ENCODE data around the gene TENM4.

Gene TENM4

GRCh38 chr11:78850078-78850477 lies 590.8 kb downstream of the TENM4 start:
- Histone ChIP-seq H3K4ac (ENCODE audit: low read length) (no peak overlapping the region), H3K18ac (ENCODE audit: low read length) (no peak overlapping the region), H3K36me3 (replicated peaks in 1 of 2; ENCODE audit: control insufficient read depth in 2 of 2, insufficient read depth in 2 of 2, low read length in 2 of 2) (no peaks in the 10 kb centered on the region), H3K4me3 (ENCODE audit: low read length in 2 of 2) (no peak overlapping the region), H3K4me2 (ENCODE audit: insufficient read depth, low read length, poor library complexity, severe bottlenecking) (no peak overlapping the region), H3K9ac (ENCODE audit: low read depth, low read length, poor library complexity) (no peak overlapping the region), H4K91ac (ENCODE audit: low read depth, low read length, poor library complexity) (no peak overlapping the region), H2AK5ac (ENCODE audit: low read depth, low read length) (no peak overlapping the region), H3K23ac (ENCODE audit: low read depth, low read length, poor library complexity) (no peak overlapping the region), H2BK120ac (ENCODE audit: low read depth, low read length) (no peak overlapping the region), H3K4me1 (ENCODE audit: control insufficient read depth in 2 of 2, insufficient read depth in 1 of 2, low read depth in 1 of 2, low read length in 2 of 2) (no peaks in the 10 kb centered on the region), H3K27ac (replicated peaks; ENCODE audit: low read length) (no peak overlapping the region), H2AFZ (ENCODE audit: low read length) (no peak overlapping the region), H3K27me3 (ENCODE audit: control insufficient read depth in 3 of 3, insufficient read depth in 3 of 3, low read depth in 1 of 3, low read length in 3 of 3) (no peaks in the 10 kb centered on the region), H2BK12ac (ENCODE audit: low read length) (no peak overlapping the region), H2BK15ac (ENCODE audit: low read length) (no peak overlapping the region), H4K8ac (ENCODE audit: low read depth, low read length) (no peak overlapping the region), H3K79me1 (ENCODE audit: low read depth, low read length) (no peaks in the 10 kb centered on the region), H3K9me3 (replicated peaks in 1 of 2; ENCODE audit: control insufficient read depth in 2 of 2, insufficient read depth in 1 of 2, low read depth in 1 of 2, low read length in 2 of 2) (no peaks in the 10 kb centered on the region), H2BK5ac (ENCODE audit: low read length) (no peak overlapping the region), H3K14ac (ENCODE audit: low read length) (no peak overlapping the region)
- no CpG with 5 or more reads among the region's 3 CpGs for WGBS, 2 donors (ENCODE audit: extremely low coverage in 2 of 2, insufficient read length in 2 of 2, insufficient replicate concordance in 1 of 2)
- no peak for DNase-seq (ENCODE audit: low spot score)

GRCh38 chr11:78846269-78846668 lies 594.6 kb downstream of the TENM4 start:
- Histone ChIP-seq H3K4ac (ENCODE audit: low read length) (no peak overlapping the region), H3K4me3 (ENCODE audit: low read length in 2 of 2) (no peak overlapping the region), H3K9me3 (replicated peaks in 1 of 2; ENCODE audit: control insufficient read depth in 2 of 2, insufficient read depth in 1 of 2, low read depth in 1 of 2, low read length in 2 of 2) (no peaks in the 10 kb centered on the region), H2BK120ac (ENCODE audit: low read depth, low read length) (no peak overlapping the region), H2BK15ac (ENCODE audit: low read length) (no peak overlapping the region), H3K18ac (ENCODE audit: low read length) (no peak overlapping the region), H3K27ac (replicated peaks; ENCODE audit: low read length) (no peak overlapping the region), H2AFZ (ENCODE audit: low read length) (no peak overlapping the region), H2AK5ac (ENCODE audit: low read depth, low read length) (no peak overlapping the region), H3K79me1 (ENCODE audit: low read depth, low read length) (no peaks in the 10 kb centered on the region), H2BK12ac (ENCODE audit: low read length) (no peak overlapping the region), H4K8ac (ENCODE audit: low read depth, low read length) (no peak overlapping the region), H3K4me1 (ENCODE audit: control insufficient read depth in 2 of 2, insufficient read depth in 1 of 2, low read depth in 1 of 2, low read length in 2 of 2) (peaks cover 0 to 2% of the 10 kb centered on the region in 2 donors), H2BK5ac (ENCODE audit: low read length) (no peak overlapping the region), H3K9ac (ENCODE audit: low read depth, low read length, poor library complexity) (no peak overlapping the region), H3K36me3 (replicated peaks in 1 of 2; ENCODE audit: control insufficient read depth in 2 of 2, insufficient read depth in 2 of 2, low read length in 2 of 2) (no peaks in the 10 kb centered on the region), H3K14ac (ENCODE audit: low read length) (no peak overlapping the region), H3K23ac (ENCODE audit: low read depth, low read length, poor library complexity) (no peak overlapping the region), H3K4me2 (ENCODE audit: insufficient read depth, low read length, poor library complexity, severe bottlenecking) (no peak overlapping the region), H3K27me3 (ENCODE audit: control insufficient read depth in 3 of 3, insufficient read depth in 3 of 3, low read depth in 1 of 3, low read length in 3 of 3) (no peaks in the 10 kb centered on the region), H4K91ac (ENCODE audit: low read depth, low read length, poor library complexity) (no peak overlapping the region)
- no CpG with 5 or more reads among the region's 5 CpGs for WGBS, 2 donors (ENCODE audit: extremely low coverage in 2 of 2, insufficient read length in 2 of 2, insufficient replicate concordance in 1 of 2)
- no peak for DNase-seq (ENCODE audit: low spot score)

- no peak for DNase-seq (ENCODE audit: low spot score)
- Histone ChIP-seq H3K27ac (replicated peaks; ENCODE audit: low read length) (no peak overlapping the region), H3K4me3 (ENCODE audit: low read length in 2 of 2) (no peak overlapping the region), H4K8ac (ENCODE audit: low read depth, low read length) (no peak overlapping the region), H3K14ac (ENCODE audit: low read length) (no peak overlapping the region), H3K9me3 (replicated peaks in 1 of 2; ENCODE audit: control insufficient read depth in 2 of 2, insufficient read depth in 1 of 2, low read depth in 1 of 2, low read length in 2 of 2) (no peaks in the 10 kb centered on the region), H3K27me3 (ENCODE audit: control insufficient read depth in 3 of 3, insufficient read depth in 3 of 3, low read depth in 1 of 3, low read length in 3 of 3) (no peaks in the 10 kb centered on the region), H3K36me3 (replicated peaks in 1 of 2; ENCODE audit: control insufficient read depth in 2 of 2, insufficient read depth in 2 of 2, low read length in 2 of 2) (no peaks in the 10 kb centered on the region), H2BK5ac (ENCODE audit: low read length) (no peak overlapping the region), H2BK12ac (ENCODE audit: low read length) (no peak overlapping the region), H3K79me1 (ENCODE audit: low read depth, low read length) (no peaks in the 10 kb centered on the region), H3K4me1 (ENCODE audit: control insufficient read depth in 2 of 2, insufficient read depth in 1 of 2, low read depth in 1 of 2, low read length in 2 of 2) (peaks cover 0 to 2% of the 10 kb centered on the region in 2 donors), H3K18ac (ENCODE audit: low read length) (no peak overlapping the region), H2AFZ (ENCODE audit: low read length) (no peak overlapping the region), H3K9ac (ENCODE audit: low read depth, low read length, poor library complexity) (no peak overlapping the region), H2BK120ac (ENCODE audit: low read depth, low read length) (no peak overlapping the region), H3K23ac (ENCODE audit: low read depth, low read length, poor library complexity) (no peak overlapping the region), H3K4ac (ENCODE audit: low read length) (no peak overlapping the region), H3K4me2 (ENCODE audit: insufficient read depth, low read length, poor library complexity, severe bottlenecking) (no peak overlapping the region), H2BK15ac (ENCODE audit: low read length) (no peak overlapping the region), H2AK5ac (ENCODE audit: low read depth, low read length) (no peak overlapping the region), H4K91ac (ENCODE audit: low read depth, low read length, poor library complexity) (no peak overlapping the region)
- no CpG with 5 or more reads among the region's 6 CpGs for WGBS, 2 donors (ENCODE audit: extremely low coverage in 2 of 2, insufficient read length in 2 of 2, insufficient replicate concordance in 1 of 2)
These were observed 595.3 kb downstream of the TENM4 start for GRCh38 chr11:78845496-78845895.

DNA sequence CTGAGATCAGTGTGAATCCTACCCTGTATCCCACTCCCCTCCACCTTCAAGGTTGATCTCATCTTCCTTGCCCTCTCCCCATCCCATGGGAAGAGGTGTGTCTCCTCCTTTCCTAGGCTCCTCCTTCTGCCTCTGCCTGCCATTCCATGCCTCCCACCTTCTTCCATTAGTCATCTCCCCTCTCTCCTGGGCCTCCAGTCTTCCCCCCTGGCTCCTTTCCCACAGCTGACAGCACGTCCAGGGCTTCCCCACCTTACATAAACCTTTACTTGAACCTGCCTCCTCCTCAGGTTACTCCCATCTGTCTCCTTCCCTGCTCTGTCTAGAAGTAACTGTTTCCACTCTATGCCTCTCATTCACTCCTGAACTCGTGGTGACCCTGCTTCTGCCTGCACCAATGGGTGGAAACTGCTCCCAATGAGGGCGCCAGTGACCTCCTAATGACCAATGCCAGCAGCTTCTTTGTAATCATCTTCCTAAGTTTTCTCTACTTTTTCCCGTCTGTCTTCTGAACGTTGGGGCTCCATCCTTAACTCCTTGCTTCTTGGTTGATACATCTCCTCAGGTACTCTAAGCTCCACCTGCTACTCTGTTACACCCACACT lies 599.3 kb downstream of the TENM4 start:
- no peak for DNase-seq (ENCODE audit: low spot score)
- H3K14ac ChIP-seq (ENCODE audit: low read length): no peak overlapping the region
- no peak overlapping the region for H3K4ac ChIP-seq (ENCODE audit: low read length)

More for the DNA sequence above, 599.3 kb downstream of the TENM4 start:
- H3K23ac ChIP-seq (ENCODE audit: low read depth, low read length, poor library complexity): no peak overlapping the region
- H3K27ac ChIP-seq (replicated peaks; ENCODE audit: low read length): no peak overlapping the region
- no peak overlapping the region for H2AFZ ChIP-seq (ENCODE audit: low read length)
- no peak overlapping the region for H2BK15ac ChIP-seq (ENCODE audit: low read length)
- H3K4me3 ChIP-seq (ENCODE audit: low read length in 2 of 2): no peak overlapping the region
- no peak overlapping the region for H2BK5ac ChIP-seq (ENCODE audit: low read length)
- H3K18ac ChIP-seq (ENCODE audit: low read length): no peak overlapping the region
- H3K4me1 ChIP-seq (ENCODE audit: control insufficient read depth in 2 of 2, insufficient read depth in 1 of 2, low read depth in 1 of 2, low read length in 2 of 2): peaks cover 0 to 2% of the 10 kb centered on the region in 2 donors
- no peaks in the 10 kb centered on the region for H3K36me3 ChIP-seq (replicated peaks in 1 of 2; ENCODE audit: control insufficient read depth in 2 of 2, insufficient read depth in 2 of 2, low read length in 2 of 2)
- no peaks in the 10 kb centered on the region for H3K79me1 ChIP-seq (ENCODE audit: low read depth, low read length)
- H3K9me3 ChIP-seq (replicated peaks in 1 of 2; ENCODE audit: control insufficient read depth in 2 of 2, insufficient read depth in 1 of 2, low read depth in 1 of 2, low read length in 2 of 2): no peaks in the 10 kb centered on the region
- H3K4me2 ChIP-seq (ENCODE audit: insufficient read depth, low read length, poor library complexity, severe bottlenecking): no peak overlapping the region
- no peak overlapping the region for H4K91ac ChIP-seq (ENCODE audit: low read depth, low read length, poor library complexity)
- no CpG with 5 or more reads among the region's 5 CpGs for WGBS, 2 donors (ENCODE audit: extremely low coverage in 2 of 2, insufficient read length in 2 of 2, insufficient replicate concordance in 1 of 2)
- H2BK12ac ChIP-seq (ENCODE audit: low read length): no peak overlapping the region
- no peak overlapping the region for H3K9ac ChIP-seq (ENCODE audit: low read depth, low read length, poor library complexity)
- H4K8ac ChIP-seq (ENCODE audit: low read depth, low read length): no peak overlapping the region
- no peaks in the 10 kb centered on the region for H3K27me3 ChIP-seq (ENCODE audit: control insufficient read depth in 3 of 3, insufficient read depth in 3 of 3, low read depth in 1 of 3, low read length in 3 of 3)
- H2BK120ac ChIP-seq (ENCODE audit: low read depth, low read length): no peak overlapping the region
- H2AK5ac ChIP-seq (ENCODE audit: low read depth, low read length): no peak overlapping the region
